Progenitor cell of endocrine pancreas (in vitro differentiated cells): ENCODE measurements around the gene PTTG1. TPM values are rescaled to one million over a fixed set of nuclear protein-coding genes. Genes with fewer than 3 reads are reported as not detected.

Experiments
- DNase-seq: peaks from one replicate; pipeline ENCODE4 v3.0.0; 2021; ENCODE audit warnings: low spot score; ENCODE audit not compliant: unreplicated experiment
- H3K27ac Mint-ChIP-seq: 2 replicates; pipeline ENCODE4 v1.8.0; 2021; ENCODE audit warnings: mild to moderate bottlenecking, moderate library complexity, mixed read lengths
- H3K27me3 Mint-ChIP-seq: 2 replicates; pipeline ENCODE4 v1.8.0; 2021; ENCODE audit warnings: mixed read lengths
- H3K36me3 Mint-ChIP-seq: 2 replicates; pipeline ENCODE4 v1.8.0; 2022; ENCODE audit warnings: mixed read lengths; ENCODE audit not compliant: insufficient read depth
- H3K4me1 Mint-ChIP-seq: 2 replicates; pipeline ENCODE4 v1.8.0; 2021; ENCODE audit warnings: low read depth, mixed read lengths
- H3K4me3 Mint-ChIP-seq: 2 replicates; pipeline ENCODE4 v1.8.0; 2021; ENCODE audit warnings: low read depth, mild to moderate bottlenecking, moderate library complexity, mixed read lengths
- H3K9me3 Mint-ChIP-seq: 2 replicates; pipeline ENCODE4 v1.8.0; 2021; ENCODE audit warnings: low read depth, mixed read lengths
- CTCF ChIP-seq: fragments of 200-600 bp; sonication (generic); IDR thresholded peaks from one replicate; pipeline ENCODE4 v1.5.0; 2021; ENCODE audit warnings: antibody characterized with exemption, mild to moderate bottlenecking; ENCODE audit not compliant: unreplicated experiment
- total RNA-seq: library from RNA; stranded (reverse); gene quantifications from 2 replicates; pipeline ENCODE4 v1.2.1, GENCODE V29; 2021

PTTG1 gene
- total RNA-seq, 1 donor from 2014 or later, result 50.0 TPM

GRCh38 chr5:160452036-160452435 is 30.4 kb downstream of the PTTG1 start:
- TF ChIP-seq CTCF, result no peak
- peaks cover 11% of the 10 kb centered on the region for H3K9me3 Mint-ChIP-seq
- H3K27me3 Mint-ChIP-seq, result no peaks in the 10 kb centered on the region
- no peaks in the 10 kb centered on the region for H3K4me1 Mint-ChIP-seq
- no peak for DNase-seq
- H3K36me3 Mint-ChIP-seq, result no peaks in the 10 kb centered on the region
- H3K27ac Mint-ChIP-seq, result no peak overlapping the region
- H3K4me3 Mint-ChIP-seq, result no peak overlapping the region

GRCh38 chr5:160452795-160453194 is 31.1 kb downstream of the PTTG1 start:
- no peak for TF ChIP-seq CTCF
- H3K27ac Mint-ChIP-seq, result no peak overlapping the region
- no peak for DNase-seq
- H3K36me3 Mint-ChIP-seq, result no peaks in the 10 kb centered on the region
- H3K4me3 Mint-ChIP-seq, result no peak overlapping the region
- H3K27me3 Mint-ChIP-seq, result no peaks in the 10 kb centered on the region
- no peaks in the 10 kb centered on the region for H3K4me1 Mint-ChIP-seq
- peaks cover 9% of the 10 kb centered on the region for H3K9me3 Mint-ChIP-seq

- no peaks in the 10 kb centered on the region for H3K36me3 Mint-ChIP-seq
- TF ChIP-seq CTCF, result no peak
- no peak for DNase-seq
- no peaks in the 10 kb centered on the region for H3K27me3 Mint-ChIP-seq
- H3K4me1 Mint-ChIP-seq, result no peaks in the 10 kb centered on the region
- no peak overlapping the region for H3K27ac Mint-ChIP-seq
- peaks cover 3% of the 10 kb centered on the region for H3K9me3 Mint-ChIP-seq
- no peak overlapping the region for H3K4me3 Mint-ChIP-seq
Measured at GRCh38 chr5:160453751-160454150, 32.1 kb downstream of the PTTG1 start.

GRCh38 chr5:160455600-160455999 is 33.9 kb downstream of the PTTG1 start:
- no peak for DNase-seq
- Mint-ChIP-seq H3K4me3 (no peak overlapping the region), H3K27ac (no peak overlapping the region), H3K36me3 (no peaks in the 10 kb centered on the region), H3K9me3 (no peaks in the 10 kb centered on the region), H3K4me1 (no peaks in the 10 kb centered on the region), H3K27me3 (no peaks in the 10 kb centered on the region)
- TF ChIP-seq CTCF, result no peak

GRCh38 chr5:160456480-160457177 is 35.0 kb downstream of the PTTG1 start:
- Mint-ChIP-seq H3K4me1 (no peaks in the 10 kb centered on the region), H3K27me3 (no peaks in the 10 kb centered on the region), H3K4me3 (no peak overlapping the region), H3K9me3 (peaks cover 3% of the 10 kb centered on the region), H3K27ac (no peak overlapping the region), H3K36me3 (no peaks in the 10 kb centered on the region)
- no peak for DNase-seq
- no peak for TF ChIP-seq CTCF
